Uterus (tissue), 4 donors: ENCODE measurements around the gene PRSS21. TPM values are rescaled to one million over a fixed set of nuclear protein-coding genes. Genes with fewer than 3 reads are reported as not detected.

Experiments
- DNase-seq, 2 donors: peaks; one replicate each; pipeline ENCODE4 v3.0.0-alpha.2; 2019 to 2020
- H3K27ac ChIP-seq, 2 donors: fragments of 200-600 bp; sonication (generic); 1 replicate in 1 of 2; 2 replicates in 1 of 2; pipeline ENCODE4 v1.5.1; 2016 to 2018
- H3K27me3 ChIP-seq, 2 donors: fragments of 200-600 bp; sonication (generic); one replicate each; pipeline ENCODE4 v1.5.1; 2018 to 2019; ENCODE audit warnings: control low read depth in 1 of 2
- H3K36me3 ChIP-seq, 2 donors: fragments of 200-600 bp; sonication (generic); one replicate each; pipeline ENCODE4 v1.5.1; 2019; ENCODE audit warnings: control low read depth in 1 of 2
- H3K4me1 ChIP-seq, 2 donors: fragments of 200-600 bp; sonication (generic); one replicate each; pipeline ENCODE4 v1.5.1; 2018 to 2019; ENCODE audit warnings: control low read depth in 1 of 2
- H3K4me3 ChIP-seq, 2 donors: fragments of 200-600 bp; sonication (generic); 1 replicate in 1 of 2; 2 replicates in 1 of 2; pipeline ENCODE4 v1.5.1; 2018 to 2019; ENCODE audit warnings: mild to moderate bottlenecking in 1 of 2
- H3K9me3 ChIP-seq, 2 donors: fragments of 200-600 bp; sonication (generic); one replicate each; pipeline ENCODE4 v1.5.1; 2019; ENCODE audit warnings: control low read depth in 1 of 2
- CTCF ChIP-seq, 4 experiments: fragments of 200-600 bp in 2 of 4; fragments of 450-650 bp in 2 of 4; sonication (generic) in 2 of 4; IDR thresholded peaks; one replicate each; pipeline ENCODE4 v1.5.1; 2016 to 2019; ENCODE audit warnings: antibody characterized with exemption in 4 of 4, mild to moderate bottlenecking in 2 of 4, moderate library complexity in 1 of 4
- POLR2A ChIP-seq, 2 donors: fragments of 450-650 bp; IDR thresholded peaks; one replicate each; pipeline ENCODE4 v1.6.1; 2016; ENCODE audit warnings: antibody characterized with exemption in 2 of 2, mild to moderate bottlenecking in 1 of 2, moderate library complexity in 1 of 2
- intact Hi-C: fragments of 100-400 bp; cut with DNase I; formaldehyde crosslinking; loops from one replicate; pipeline ENCODE4 v1.15.1; 2023; ENCODE audit warnings: low total_unique reads
- total RNA-seq, 4 donors: library from RNA; depleted of rRNA in 3 of 4; stranded (reverse); fragments of >200 nt in 3 of 4; gene quantifications; one replicate each; pipeline versions ENCODE4 v1.1.0 to v1.2.4, GENCODE V29; 2014 to 2023
- donor health status: DM: yes; HTN: yes; CAD: no.

PRSS21 gene
- total RNA-seq, 4 donors from 2014 or later: not detected

GRCh38 chr16:2853531-2854073, 36.6 kb downstream of the PRSS21 start:
- H3K27ac ChIP-seq: no peak overlapping the region

GRCh38 chr16:2854700-2855309, 37.8 kb downstream of the PRSS21 start:
- intact Hi-C loops: no loop called here
- H3K4me1 ChIP-seq: no peaks in the 10 kb centered on the region
- no peak overlapping the region for H3K27ac ChIP-seq
- H3K4me3 ChIP-seq: no peak overlapping the region
- no peak for DNase-seq
- no peak for TF ChIP-seq CTCF (IDR thresholded peaks at IDR 0.05)
- no peak for TF ChIP-seq POLR2A (IDR thresholded peaks at IDR 0.05)
- peaks cover 0 to 13% of the 10 kb centered on the region in 2 donors for H3K27me3 ChIP-seq
- H3K36me3 ChIP-seq: no peaks in the 10 kb centered on the region
- no peaks in the 10 kb centered on the region for H3K9me3 ChIP-seq

More at GRCh38 chr16:2853531-2854073, 36.6 kb downstream of the PRSS21 start:
- H3K4me3 ChIP-seq: no peak overlapping the region
- H3K36me3 ChIP-seq: no peaks in the 10 kb centered on the region
- no peak for DNase-seq
- H3K4me1 ChIP-seq: no peaks in the 10 kb centered on the region
- intact Hi-C loops: no loop called here
- TF ChIP-seq POLR2A (IDR thresholded peaks at IDR 0.05): no peak
- H3K27me3 ChIP-seq: peaks cover 0 to 13% of the 10 kb centered on the region in 2 donors
- no peaks in the 10 kb centered on the region for H3K9me3 ChIP-seq

GRCh38 chr16:2855536-2855935, 38.5 kb downstream of the PRSS21 start:
- Histone ChIP-seq H3K27ac (no peak overlapping the region), H3K9me3 (no peaks in the 10 kb centered on the region), H3K36me3 (no peaks in the 10 kb centered on the region), H3K27me3 (peaks cover 0 to 13% of the 10 kb centered on the region in 2 donors), H3K4me3 (no peak overlapping the region), H3K4me1 (no peaks in the 10 kb centered on the region)
- intact Hi-C loops: no loop called here
- no peak for TF ChIP-seq POLR2A (IDR thresholded peaks at IDR 0.05)
- no peak for TF ChIP-seq CTCF (IDR thresholded peaks at IDR 0.05)
- no peak for DNase-seq

GRCh38 chr16:2856061-2856670, 39.1 kb downstream of the PRSS21 start:
- Histone ChIP-seq H3K27me3 (peaks cover 0 to 13% of the 10 kb centered on the region in 2 donors), H3K36me3 (no peaks in the 10 kb centered on the region), H3K4me1 (no peaks in the 10 kb centered on the region), H3K9me3 (no peaks in the 10 kb centered on the region), H3K27ac (no peak overlapping the region), H3K4me3 (no peak overlapping the region)
- intact Hi-C loops: no loop called here
- DNase-seq: no peak
- TF ChIP-seq CTCF (IDR thresholded peaks at IDR 0.05) (no peak), POLR2A (IDR thresholded peaks at IDR 0.05) (no peak)

- Histone ChIP-seq H3K27ac (no peak overlapping the region), H3K4me3 (no peak overlapping the region), H3K4me1 (no peaks in the 10 kb centered on the region), H3K9me3 (no peaks in the 10 kb centered on the region), H3K36me3 (no peaks in the 10 kb centered on the region), H3K27me3 (peaks cover 0 to 13% of the 10 kb centered on the region in 2 donors)
- TF ChIP-seq CTCF (IDR thresholded peaks at IDR 0.05): no peak
- no peak for TF ChIP-seq POLR2A (IDR thresholded peaks at IDR 0.05)
- intact Hi-C loops: no loop called here
- DNase-seq: no peak
These were observed 39.8 kb downstream of the PRSS21 start for GRCh38 chr16:2856686-2857450.
